ENCODE measurements around the gene ZNF655.

- no peak for TF ChIP-seq CTCF (IDR thresholded peaks at IDR 0.05; ENCODE audit: low read length)
- TF ChIP-seq EZH2 (optimal IDR thresholded peaks at IDR 0.05; ENCODE audit: low read depth, low read length): no peak
- no peak for TF ChIP-seq EZH2phosphoT487 (IDR thresholded peaks at IDR 0.05; ENCODE audit: low read length)
Measured at GRCh38 chr7:99551334-99551733, 7.1 kb upstream of the ZNF655 start.

All from MM.1S (cell line).